Measurements from ENCODE around the gene IL20RA. TPM values are rescaled to one million over a fixed set of nuclear protein-coding genes. Genes with fewer than 3 reads are reported as not detected.

The IL20RA gene
- total RNA-seq, 1 donor from 2014 or later = 10.1 TPM

- Histone ChIP-seq H3K4me1 (no peaks in the 10 kb centered on the region), H3K9me3 (replicated peaks) (no peaks in the 10 kb centered on the region), H3K27ac (replicated peaks) (no peak overlapping the region), H3K4me3 (no peak overlapping the region), H3K36me3 (no peaks in the 10 kb centered on the region), H3K27me3 (ENCODE audit: low read depth) (peaks cover 8% of the 10 kb centered on the region)
- TF ChIP-seq CTCF (IDR thresholded peaks at IDR 0.05; ENCODE audit: borderline replicate concordance) = no peak
- intact Hi-C loops (cut with micrococcal nuclease) = no loop called here
- no peak for DNase-seq
Measured at GRCh38 chr6:137031122-137031521, 13.6 kb downstream of the IL20RA start.

GRCh38 chr6:137028912-137029311 is 15.9 kb downstream of the IL20RA start:
- no peaks in the 10 kb centered on the region for H3K4me1 ChIP-seq
- no peak for TF ChIP-seq CTCF (IDR thresholded peaks at IDR 0.05; ENCODE audit: borderline replicate concordance)
- H3K4me3 ChIP-seq = no peak overlapping the region
- H3K36me3 ChIP-seq = no peaks in the 10 kb centered on the region
- H3K27me3 ChIP-seq (ENCODE audit: low read depth) = peaks cover 3% of the 10 kb centered on the region
- DNase-seq = no peak
- intact Hi-C loops (cut with micrococcal nuclease) = no loop called here
- H3K27ac ChIP-seq (replicated peaks) = no peak overlapping the region
- H3K9me3 ChIP-seq (replicated peaks) = no peaks in the 10 kb centered on the region

- TF ChIP-seq CTCF (IDR thresholded peaks at IDR 0.05; ENCODE audit: borderline replicate concordance) = no peak
- Histone ChIP-seq H3K4me3 (no peak overlapping the region), H3K9me3 (replicated peaks) (no peaks in the 10 kb centered on the region), H3K27me3 (ENCODE audit: low read depth) (no peaks in the 10 kb centered on the region), H3K36me3 (no peaks in the 10 kb centered on the region), H3K4me1 (no peaks in the 10 kb centered on the region), H3K27ac (replicated peaks) (no peak overlapping the region)
- intact Hi-C loops (cut with micrococcal nuclease) = no loop called here
- no peak for DNase-seq
Measured at GRCh38 chr6:137025786-137026730, 18.7 kb downstream of the IL20RA start.

GRCh38 chr6:137024237-137024990 is 20.4 kb downstream of the IL20RA start:
- H3K27ac ChIP-seq (replicated peaks) = no peak overlapping the region
- DNase-seq = no peak
- peaks cover 5% of the 10 kb centered on the region for H3K9me3 ChIP-seq (replicated peaks)
- intact Hi-C loops (cut with micrococcal nuclease) = no loop called here
- no peaks in the 10 kb centered on the region for H3K27me3 ChIP-seq (ENCODE audit: low read depth)
- no peaks in the 10 kb centered on the region for H3K4me1 ChIP-seq
- H3K36me3 ChIP-seq = no peaks in the 10 kb centered on the region
- TF ChIP-seq CTCF (IDR thresholded peaks at IDR 0.05; ENCODE audit: borderline replicate concordance) = no peak
- H3K4me3 ChIP-seq = no peak overlapping the region

GRCh38 chr6:137020776-137021175 is 24.0 kb downstream of the IL20RA start:
- H3K4me3 ChIP-seq = no peak overlapping the region
- DNase-seq = no peak
- intact Hi-C loops (cut with micrococcal nuclease) = no loop called here
- TF ChIP-seq CTCF (IDR thresholded peaks at IDR 0.05; ENCODE audit: borderline replicate concordance) = no peak
- peaks cover 15% of the 10 kb centered on the region for H3K4me1 ChIP-seq
- no peaks in the 10 kb centered on the region for H3K36me3 ChIP-seq
- no peaks in the 10 kb centered on the region for H3K27me3 ChIP-seq (ENCODE audit: low read depth)
- no peak overlapping the region for H3K27ac ChIP-seq (replicated peaks)
- H3K9me3 ChIP-seq (replicated peaks) = peaks cover 5% of the 10 kb centered on the region
